Endodermal cell (in vitro differentiated cells): ENCODE data around the gene PLCB1. TPM values are rescaled to one million over a fixed set of nuclear protein-coding genes. Genes with fewer than 3 reads are reported as not detected.

Experiments
- DNase-seq: peaks from one replicate; pipeline ENCODE4 v3.0.0-alpha.2; 2017
- H3K27ac ChIP-seq: 2 replicates; pipeline ENCODE4 v1.5.1; 2013; ENCODE audit warnings: mild to moderate bottlenecking, low read depth, low read length, moderate library complexity
- H3K27me3 ChIP-seq: 2 replicates; pipeline ENCODE4 v1.6.1; 2013; ENCODE audit warnings: mild to moderate bottlenecking, low read length, moderate library complexity; ENCODE audit not compliant: insufficient read depth, control insufficient read depth, poor library complexity, severe bottlenecking
- H3K36me3 ChIP-seq: 2 replicates; pipeline ENCODE4 v1.7.0; 2013; ENCODE audit warnings: mild to moderate bottlenecking, low read length, moderate library complexity; ENCODE audit not compliant: control insufficient read depth, insufficient read depth
- H3K4me1 ChIP-seq: one replicate; pipeline ENCODE4 v1.7.0; 2013; ENCODE audit warnings: low read length; ENCODE audit not compliant: control insufficient read depth, insufficient read depth
- H3K4me3 ChIP-seq: 2 replicates; pipeline ENCODE4 v1.5.1; 2013; ENCODE audit warnings: mild to moderate bottlenecking, low read length, moderate library complexity
- H3K9ac ChIP-seq: 2 replicates; pipeline ENCODE4 v1.6.1; 2013; ENCODE audit warnings: mild to moderate bottlenecking, low read length, moderate library complexity; ENCODE audit not compliant: poor library complexity, severe bottlenecking; ENCODE audit errors: extremely low read depth
- H3K9me3 ChIP-seq: 2 replicates; pipeline ENCODE4 v1.6.1; 2013; ENCODE audit warnings: mild to moderate bottlenecking, low read length, moderate library complexity; ENCODE audit not compliant: control insufficient read depth
- H3K27ac Mint-ChIP-seq: 2 replicates; pipeline ENCODE4 v1.8.0; 2020; ENCODE audit warnings: mixed read lengths
- H3K27me3 Mint-ChIP-seq: 2 replicates; pipeline ENCODE4 v1.8.0; 2021; ENCODE audit warnings: mild to moderate bottlenecking, mixed read lengths; ENCODE audit not compliant: insufficient read depth
- H3K36me3 Mint-ChIP-seq: 2 replicates; pipeline ENCODE4 v1.8.0; 2020; ENCODE audit warnings: low read depth, mixed read lengths
- H3K4me1 Mint-ChIP-seq: 2 replicates; pipeline ENCODE4 v1.8.0; 2020; ENCODE audit warnings: mixed read lengths
- H3K4me3 Mint-ChIP-seq: 2 replicates; pipeline ENCODE4 v1.8.0; 2020; ENCODE audit warnings: mild to moderate bottlenecking, moderate library complexity, mixed read lengths
- H3K9me3 Mint-ChIP-seq: 2 replicates; pipeline ENCODE4 v1.8.0; 2020; ENCODE audit warnings: mild to moderate bottlenecking, mixed read lengths
- WGBS, 2 experiments: methylation state at CpG; one replicate each; pipeline versions ENCODE4 v1.1.5 to v1.1.7; 2013; ENCODE audit warnings: missing lambda C conversion rate in 2 of 2, mixed read lengths in 1 of 2; ENCODE audit not compliant: insufficient coverage in 1 of 2, insufficient read length in 1 of 2; 5-methylcytosine and 5-hydroxymethylcytosine counted together
- total RNA-seq, 2 donors: library from RNA; stranded (reverse); fragmentation: NEBNext Ultra II Directional in 1 of 2; extraction: Animal tissue kit (Norgen Biotek cat#: 25700) in 1 of 2; gene quantifications; 2 replicates in 1 of 2; 3 replicates in 1 of 2; pipeline ENCODE4 v1.2.1, GENCODE V29; 2021
- TF ChIP-seq, protein P1 (sequence below): fragments of 200-600 bp; sonication (generic); conservative IDR thresholded peaks from 2 replicates; pipeline ENCODE4 v1.5.0; 2021; ENCODE audit warnings: antibody characterized with exemption, mild to moderate bottlenecking

The PLCB1 gene
- total RNA-seq, 2 donors from 2014 or later = 15.3 to 16.5 TPM

- Mint-ChIP-seq H3K27me3 (no peaks in the 10 kb centered on the region), H3K27ac (no peak overlapping the region), H3K9me3 (no peaks in the 10 kb centered on the region), H3K36me3 (no peaks in the 10 kb centered on the region), H3K4me3 (no peak overlapping the region), H3K4me1 (peaks cover 7% of the 10 kb centered on the region)
- no peak overlapping the region for H3K27ac ChIP-seq
- no peaks in the 10 kb centered on the region for H3K27me3 ChIP-seq
- DNase-seq = no peak
- TF ChIP-seq, protein P1, sequence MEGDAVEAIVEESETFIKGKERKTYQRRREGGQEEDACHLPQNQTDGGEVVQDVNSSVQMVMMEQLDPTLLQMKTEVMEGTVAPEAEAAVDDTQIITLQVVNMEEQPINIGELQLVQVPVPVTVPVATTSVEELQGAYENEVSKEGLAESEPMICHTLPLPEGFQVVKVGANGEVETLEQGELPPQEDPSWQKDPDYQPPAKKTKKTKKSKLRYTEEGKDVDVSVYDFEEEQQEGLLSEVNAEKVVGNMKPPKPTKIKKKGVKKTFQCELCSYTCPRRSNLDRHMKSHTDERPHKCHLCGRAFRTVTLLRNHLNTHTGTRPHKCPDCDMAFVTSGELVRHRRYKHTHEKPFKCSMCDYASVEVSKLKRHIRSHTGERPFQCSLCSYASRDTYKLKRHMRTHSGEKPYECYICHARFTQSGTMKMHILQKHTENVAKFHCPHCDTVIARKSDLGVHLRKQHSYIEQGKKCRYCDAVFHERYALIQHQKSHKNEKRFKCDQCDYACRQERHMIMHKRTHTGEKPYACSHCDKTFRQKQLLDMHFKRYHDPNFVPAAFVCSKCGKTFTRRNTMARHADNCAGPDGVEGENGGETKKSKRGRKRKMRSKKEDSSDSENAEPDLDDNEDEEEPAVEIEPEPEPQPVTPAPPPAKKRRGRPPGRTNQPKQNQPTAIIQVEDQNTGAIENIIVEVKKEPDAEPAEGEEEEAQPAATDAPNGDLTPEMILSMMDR = no peak
- H3K9ac ChIP-seq = no peak overlapping the region
- no peaks in the 10 kb centered on the region for H3K4me1 ChIP-seq
- no peaks in the 10 kb centered on the region for H3K9me3 ChIP-seq
- 98% methylated on average over 2 of the region's 2 CpGs; no CpG with 5 or more reads in 1 of the 2 experiments for whole genome bisulfite sequencing, 2 experiments
- H3K36me3 ChIP-seq = no peaks in the 10 kb centered on the region
- H3K4me3 ChIP-seq = no peak overlapping the region
Measured at GRCh38 chr20:8226106-8226505, 94.0 kb downstream of the PLCB1 start.

- Mint-ChIP-seq H3K36me3 (no peaks in the 10 kb centered on the region), H3K27me3 (no peaks in the 10 kb centered on the region), H3K4me1 (peaks cover 7% of the 10 kb centered on the region), H3K9me3 (no peaks in the 10 kb centered on the region), H3K27ac (peak overlapping the region; percentile 6), H3K4me3 (no peak overlapping the region)
- H3K9me3 ChIP-seq = no peaks in the 10 kb centered on the region
- no peaks in the 10 kb centered on the region for H3K27me3 ChIP-seq
- TF ChIP-seq, protein P1 = no peak
- no peak overlapping the region for H3K27ac ChIP-seq
- H3K36me3 ChIP-seq = no peaks in the 10 kb centered on the region
- no peak for DNase-seq
- no peak overlapping the region for H3K9ac ChIP-seq
- 74 to 93% methylated on average over 3 of the region's 3 CpGs for WGBS, 2 experiments
- no peak overlapping the region for H3K4me3 ChIP-seq
- H3K4me1 ChIP-seq = no peaks in the 10 kb centered on the region
Measured at GRCh38 chr20:8227293-8227692, 95.2 kb downstream of the PLCB1 start.

- no peak overlapping the region for H3K9ac ChIP-seq
- H3K36me3 ChIP-seq = no peaks in the 10 kb centered on the region
- no peaks in the 10 kb centered on the region for H3K9me3 ChIP-seq
- H3K27ac Mint-ChIP-seq = no peak overlapping the region
- H3K27me3 ChIP-seq = no peaks in the 10 kb centered on the region
- WGBS, 2 experiments = 89 to 95% methylated on average over 2 of the region's 3 CpGs
- H3K4me3 ChIP-seq = no peak overlapping the region
- H3K4me3 Mint-ChIP-seq = no peak overlapping the region
- no peaks in the 10 kb centered on the region for H3K27me3 Mint-ChIP-seq
- no peak for DNase-seq
- no peaks in the 10 kb centered on the region for H3K9me3 Mint-ChIP-seq
- H3K36me3 Mint-ChIP-seq = no peaks in the 10 kb centered on the region
- H3K27ac ChIP-seq = no peak overlapping the region
- TF ChIP-seq, protein P1 = no peak
- no peaks in the 10 kb centered on the region for H3K4me1 ChIP-seq
- H3K4me1 Mint-ChIP-seq = peaks cover 7% of the 10 kb centered on the region
Measured at GRCh38 chr20:8228315-8228714, 96.2 kb downstream of the PLCB1 start.
